Epithelial cell of esophagus (primary cell): ENCODE data around the gene LILRA5.

Source experiments
- DNase-seq: peaks from one replicate; pipeline ENCODE4 v3.0.0; 2010; ENCODE audit warnings: low read depth
- H3K4me3 ChIP-seq: 2 replicates; pipeline ENCODE4 v1.5.1; 2011; ENCODE audit warnings: mild to moderate bottlenecking, low read length, control low read depth
- TF ChIP-seq, protein P1 (sequence below): IDR thresholded peaks from 2 replicates; pipeline ENCODE4 v1.5.1; 2011; ENCODE audit warnings: low read depth, mild to moderate bottlenecking, low read length, control low read depth, inconsistent platforms; ENCODE audit not compliant: insufficient read depth; ENCODE audit errors: missing control alignments

Gene LILRA5

DNA sequence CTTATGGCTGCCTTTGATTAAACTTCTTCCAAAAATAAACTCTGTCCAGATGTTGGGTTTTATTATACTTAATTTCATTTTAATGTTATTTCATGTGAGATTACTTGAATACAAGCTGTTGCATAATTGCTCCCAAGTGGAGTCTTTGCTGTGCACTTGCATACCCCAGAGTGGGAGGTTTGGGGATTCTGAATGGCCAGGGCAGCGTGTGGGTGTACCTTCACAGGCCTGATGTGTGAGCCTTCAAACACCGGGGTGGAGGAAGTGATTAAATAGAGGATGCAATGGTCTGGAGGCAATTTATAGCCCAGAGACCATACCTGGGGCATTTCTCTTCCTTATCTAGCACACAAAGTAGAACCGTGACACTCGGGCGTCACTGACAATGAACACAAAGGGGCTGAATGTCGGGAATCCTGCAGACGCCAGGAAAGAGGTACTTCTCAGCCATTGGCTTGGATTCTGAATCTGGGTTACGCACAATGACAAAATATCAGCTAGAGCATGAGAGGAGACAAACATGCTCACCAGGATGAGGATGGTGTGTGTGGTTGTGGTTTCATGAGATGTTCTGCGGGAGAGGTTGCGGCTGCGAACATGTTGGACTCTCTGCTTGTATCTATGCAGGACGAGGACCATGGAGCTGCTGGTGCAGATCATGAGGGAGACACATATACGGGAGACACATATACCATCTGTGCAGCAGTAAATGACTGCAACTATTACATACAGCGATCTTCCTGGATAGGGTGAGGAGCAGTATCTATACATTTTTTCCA is 7.1 kb upstream of the LILRA5 start:
- no peak overlapping the region for H3K4me3 ChIP-seq
- TF ChIP-seq, protein P1, sequence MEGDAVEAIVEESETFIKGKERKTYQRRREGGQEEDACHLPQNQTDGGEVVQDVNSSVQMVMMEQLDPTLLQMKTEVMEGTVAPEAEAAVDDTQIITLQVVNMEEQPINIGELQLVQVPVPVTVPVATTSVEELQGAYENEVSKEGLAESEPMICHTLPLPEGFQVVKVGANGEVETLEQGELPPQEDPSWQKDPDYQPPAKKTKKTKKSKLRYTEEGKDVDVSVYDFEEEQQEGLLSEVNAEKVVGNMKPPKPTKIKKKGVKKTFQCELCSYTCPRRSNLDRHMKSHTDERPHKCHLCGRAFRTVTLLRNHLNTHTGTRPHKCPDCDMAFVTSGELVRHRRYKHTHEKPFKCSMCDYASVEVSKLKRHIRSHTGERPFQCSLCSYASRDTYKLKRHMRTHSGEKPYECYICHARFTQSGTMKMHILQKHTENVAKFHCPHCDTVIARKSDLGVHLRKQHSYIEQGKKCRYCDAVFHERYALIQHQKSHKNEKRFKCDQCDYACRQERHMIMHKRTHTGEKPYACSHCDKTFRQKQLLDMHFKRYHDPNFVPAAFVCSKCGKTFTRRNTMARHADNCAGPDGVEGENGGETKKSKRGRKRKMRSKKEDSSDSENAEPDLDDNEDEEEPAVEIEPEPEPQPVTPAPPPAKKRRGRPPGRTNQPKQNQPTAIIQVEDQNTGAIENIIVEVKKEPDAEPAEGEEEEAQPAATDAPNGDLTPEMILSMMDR, result no peak
- DNase-seq, result no peak

DNA sequence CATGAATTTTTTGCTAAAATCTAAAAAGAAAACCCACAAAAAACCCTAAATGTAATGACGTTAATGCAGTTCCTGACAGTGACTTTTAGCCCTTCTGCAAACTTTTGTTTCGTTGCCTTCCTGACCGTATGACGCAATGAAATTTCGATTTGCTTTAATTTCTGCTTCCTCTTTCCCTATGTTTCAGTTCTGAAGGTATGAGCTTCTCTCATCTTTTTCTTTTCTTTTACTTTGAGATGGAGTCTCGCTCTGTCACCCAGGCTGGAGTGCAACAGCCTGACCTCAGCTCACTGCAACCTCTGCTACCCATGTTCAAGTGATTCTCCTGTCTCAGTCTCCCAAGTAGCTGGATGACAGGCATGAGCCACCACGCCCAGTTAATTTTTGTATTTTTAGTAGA is 6.1 kb upstream of the LILRA5 start:
- DNase-seq, result no peak
- H3K4me3 ChIP-seq, result no peak overlapping the region
- TF ChIP-seq, protein P1, result no peak

DNA sequence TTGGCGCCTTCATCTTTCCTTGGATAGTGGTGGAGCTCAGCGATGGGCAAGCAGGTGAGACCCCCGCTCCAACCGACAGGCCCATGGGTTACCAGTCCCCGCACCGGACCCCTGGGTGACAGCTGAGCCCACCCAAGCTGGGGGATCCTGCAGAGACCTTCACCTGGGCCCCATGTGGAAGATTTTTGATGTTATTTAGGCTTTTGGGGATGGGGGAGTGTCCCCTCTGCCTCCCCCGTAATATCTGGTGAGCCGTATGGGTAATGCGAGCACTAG is 4.9 kb upstream of the LILRA5 start:
- DNase-seq, result no peak
- TF ChIP-seq, protein P1, result no peak
- no peak overlapping the region for H3K4me3 ChIP-seq

DNA sequence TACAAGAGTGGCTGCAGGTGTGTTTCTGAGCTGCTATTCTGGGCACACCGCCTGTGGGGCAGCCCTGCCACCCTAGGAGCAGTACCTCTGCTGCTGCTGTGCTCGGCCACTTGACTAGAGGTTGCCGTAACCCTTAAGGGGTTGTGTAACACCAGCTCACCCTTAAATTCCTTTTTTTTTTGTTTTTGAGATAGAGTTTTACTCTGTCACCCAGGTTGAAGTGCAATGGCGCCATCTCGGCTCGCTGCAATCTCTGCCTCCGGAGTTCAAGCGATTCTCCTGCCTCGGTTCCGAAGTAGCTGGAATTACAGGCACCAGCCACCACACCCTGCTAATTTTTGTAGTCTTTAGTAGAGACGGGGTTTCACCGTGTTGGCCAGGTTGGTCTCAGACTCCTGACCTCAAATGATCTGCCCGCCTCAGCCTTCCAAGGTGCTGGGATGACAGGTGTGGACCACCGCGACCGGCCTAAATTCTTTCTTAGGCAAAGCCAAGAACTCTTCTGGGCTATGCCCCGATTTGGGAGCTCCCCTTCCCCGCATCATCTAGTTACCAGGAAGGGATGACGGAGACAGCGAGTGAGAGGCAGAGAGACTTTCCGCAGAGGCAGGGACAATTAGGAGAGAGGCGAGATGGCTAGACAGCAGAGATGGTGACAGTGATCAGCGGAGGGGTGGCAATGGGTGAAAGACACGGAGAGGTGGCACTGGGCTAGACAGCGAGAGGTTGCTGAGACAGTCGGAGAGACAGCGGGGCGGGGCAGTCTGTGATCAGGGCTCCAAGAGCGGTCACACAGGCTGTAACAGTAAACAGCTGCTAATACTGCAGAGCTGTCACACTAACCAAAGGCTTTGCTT is 4.4 kb upstream of the LILRA5 start:
- TF ChIP-seq, protein P1, result no peak
- no peak overlapping the region for H3K4me3 ChIP-seq
- DNase-seq, result no peak

DNA sequence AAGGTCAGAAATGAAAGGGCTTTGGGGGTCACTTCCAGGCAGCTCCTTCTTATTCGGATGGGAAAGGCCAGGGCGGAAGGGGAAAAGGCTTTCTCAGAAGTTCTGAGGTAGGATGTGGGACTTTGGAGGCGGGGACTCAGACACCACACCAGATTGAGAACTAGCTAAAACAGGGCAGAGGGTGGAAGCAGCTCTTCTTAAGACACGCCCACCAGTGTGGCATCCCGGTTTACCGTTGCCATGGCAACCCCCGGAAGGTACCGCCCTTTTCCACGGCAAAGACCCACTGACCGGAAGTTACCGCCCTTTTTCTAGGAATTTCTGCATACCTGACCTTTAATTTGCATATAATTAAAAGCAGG is 3.8 kb upstream of the LILRA5 start:
- no peak for DNase-seq
- H3K4me3 ChIP-seq, result no peak overlapping the region
- TF ChIP-seq, protein P1, result no peak

DNA sequence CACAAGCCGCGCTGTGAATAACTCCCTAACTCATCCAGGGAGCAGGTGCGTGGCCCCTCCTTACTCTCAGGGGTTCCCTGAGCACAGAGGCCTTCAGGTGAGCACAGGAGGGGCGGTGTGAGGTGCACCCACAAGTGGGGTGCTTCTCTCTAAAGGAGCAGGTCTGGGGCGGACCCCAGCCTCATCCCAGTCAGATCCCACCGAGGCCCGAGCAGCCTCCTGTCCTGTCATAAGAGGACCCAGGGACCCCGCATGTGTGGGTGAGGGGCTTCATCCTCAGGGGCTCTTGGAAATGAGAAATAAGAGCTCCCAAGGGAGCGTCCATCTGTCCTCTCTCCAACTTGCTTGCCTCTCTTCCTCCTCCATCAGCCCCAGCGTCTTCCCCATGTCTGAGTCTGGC is 3.0 kb upstream of the LILRA5 start:
- H3K4me3 ChIP-seq, result no peak overlapping the region
- TF ChIP-seq, protein P1, result no peak
- DNase-seq, result no peak
